GM19455 (cell line): Measurements from ENCODE around the gene PLEKHA5.
"Not testable (repeated sequence)": the region's sequence is repeated elsewhere in the genome, so short reads cannot be mapped to it uniquely, and the experiment has no call there.

Source experiments
- ATAC-seq: cut with Tn5 transposase; IDR thresholded peaks from one replicate; pipeline ENCODE4 v1.9.1; 2021; ENCODE audit not compliant: unreplicated experiment

PLEKHA5 gene, protein sequence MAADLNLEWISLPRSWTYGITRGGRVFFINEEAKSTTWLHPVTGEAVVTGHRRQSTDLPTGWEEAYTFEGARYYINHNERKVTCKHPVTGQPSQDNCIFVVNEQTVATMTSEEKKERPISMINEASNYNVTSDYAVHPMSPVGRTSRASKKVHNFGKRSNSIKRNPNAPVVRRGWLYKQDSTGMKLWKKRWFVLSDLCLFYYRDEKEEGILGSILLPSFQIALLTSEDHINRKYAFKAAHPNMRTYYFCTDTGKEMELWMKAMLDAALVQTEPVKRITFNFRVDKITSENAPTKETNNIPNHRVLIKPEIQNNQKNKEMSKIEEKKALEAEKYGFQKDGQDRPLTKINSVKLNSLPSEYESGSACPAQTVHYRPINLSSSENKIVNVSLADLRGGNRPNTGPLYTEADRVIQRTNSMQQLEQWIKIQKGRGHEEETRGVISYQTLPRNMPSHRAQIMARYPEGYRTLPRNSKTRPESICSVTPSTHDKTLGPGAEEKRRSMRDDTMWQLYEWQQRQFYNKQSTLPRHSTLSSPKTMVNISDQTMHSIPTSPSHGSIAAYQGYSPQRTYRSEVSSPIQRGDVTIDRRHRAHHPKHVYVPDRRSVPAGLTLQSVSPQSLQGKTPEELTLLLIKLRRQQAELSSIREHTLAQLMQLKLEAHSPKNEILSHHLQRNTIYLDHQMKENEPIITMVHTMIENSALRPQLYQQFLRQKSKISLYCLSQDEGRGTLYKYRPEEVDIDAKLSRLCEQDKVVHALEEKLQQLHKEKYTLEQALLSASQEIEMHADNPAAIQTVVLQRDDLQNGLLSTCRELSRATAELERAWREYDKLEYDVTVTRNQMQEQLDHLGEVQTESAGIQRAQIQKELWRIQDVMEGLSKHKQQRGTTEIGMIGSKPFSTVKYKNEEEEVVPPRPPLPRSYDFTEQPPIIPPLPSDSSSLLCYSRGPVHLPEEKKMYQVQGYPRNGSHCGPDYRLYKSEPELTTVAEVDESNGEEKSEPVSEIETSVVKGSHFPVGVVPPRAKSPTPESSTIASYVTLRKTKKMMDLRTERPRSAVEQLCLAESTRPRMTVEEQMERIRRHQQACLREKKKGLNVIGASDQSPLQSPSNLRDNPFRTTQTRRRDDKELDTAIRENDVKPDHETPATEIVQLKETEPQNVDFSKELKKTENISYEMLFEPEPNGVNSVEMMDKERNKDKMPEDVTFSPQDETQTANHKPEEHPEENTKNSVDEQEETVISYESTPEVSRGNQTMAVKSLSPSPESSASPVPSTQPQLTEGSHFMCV

DNA sequence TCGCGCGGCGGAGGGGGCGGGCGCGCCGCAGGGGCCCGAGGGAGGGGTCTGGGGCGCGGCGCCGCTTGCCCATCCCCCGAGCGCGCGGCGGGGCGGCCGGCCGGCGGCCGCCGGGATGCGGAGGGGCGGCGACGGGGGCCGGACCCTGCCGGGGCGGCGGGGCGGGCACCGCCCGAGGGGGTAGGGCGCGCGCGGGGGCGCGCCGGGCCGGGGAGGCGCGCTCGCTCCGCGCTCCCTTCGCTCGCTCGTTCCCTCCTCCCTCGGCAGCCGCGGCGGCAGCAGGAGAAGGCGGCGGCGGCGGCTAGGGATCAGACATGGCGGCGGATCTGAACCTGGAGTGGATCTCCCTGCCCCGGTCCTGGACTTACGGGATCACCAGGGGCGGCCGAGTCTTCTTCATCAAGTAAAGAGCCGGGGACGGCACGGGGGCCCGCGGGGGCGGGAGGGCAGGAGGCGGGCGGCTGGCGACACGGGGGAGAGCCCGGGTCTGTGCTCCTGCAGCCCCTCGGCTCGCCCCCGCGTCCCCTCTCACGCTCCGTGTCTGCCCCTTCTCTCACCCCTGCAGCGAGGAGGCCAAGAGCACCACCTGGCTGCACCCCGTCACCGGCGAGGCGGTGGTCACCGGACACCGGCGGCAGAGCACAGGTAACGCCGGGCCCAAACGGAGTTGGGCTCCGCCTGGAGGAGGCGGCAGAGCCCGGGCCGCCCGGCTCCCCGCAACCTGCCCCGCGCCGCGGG is at the start of gene PLEKHA5:
PLEKHA5 (plus strand) TSS at position 248 of the 738 bp plus-strand sequence; CDS start at position 315, 67 bp downstream.
- peak; percentile 61 for ATAC-seq

DNA sequence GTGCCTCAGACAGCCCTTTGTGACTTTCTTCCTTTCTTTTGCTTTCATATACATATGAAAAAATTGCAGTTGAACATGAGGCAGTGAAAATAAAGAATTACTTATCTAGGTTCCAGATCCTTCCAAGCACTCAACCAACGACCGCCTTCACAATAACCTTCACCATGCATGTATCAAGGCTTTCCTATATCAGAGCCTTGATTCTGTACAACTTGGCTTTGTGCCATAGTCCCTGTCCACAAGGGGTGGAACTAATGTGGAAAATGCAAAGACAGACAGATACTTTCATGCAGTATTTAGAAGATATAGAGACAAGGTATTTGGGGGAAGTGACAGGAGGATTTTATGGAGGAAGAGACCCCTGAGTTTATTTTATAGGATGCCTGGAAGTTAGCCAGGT is 48.6 kb upstream of the PLEKHA5 start:
- no peak for ATAC-seq

DNA sequence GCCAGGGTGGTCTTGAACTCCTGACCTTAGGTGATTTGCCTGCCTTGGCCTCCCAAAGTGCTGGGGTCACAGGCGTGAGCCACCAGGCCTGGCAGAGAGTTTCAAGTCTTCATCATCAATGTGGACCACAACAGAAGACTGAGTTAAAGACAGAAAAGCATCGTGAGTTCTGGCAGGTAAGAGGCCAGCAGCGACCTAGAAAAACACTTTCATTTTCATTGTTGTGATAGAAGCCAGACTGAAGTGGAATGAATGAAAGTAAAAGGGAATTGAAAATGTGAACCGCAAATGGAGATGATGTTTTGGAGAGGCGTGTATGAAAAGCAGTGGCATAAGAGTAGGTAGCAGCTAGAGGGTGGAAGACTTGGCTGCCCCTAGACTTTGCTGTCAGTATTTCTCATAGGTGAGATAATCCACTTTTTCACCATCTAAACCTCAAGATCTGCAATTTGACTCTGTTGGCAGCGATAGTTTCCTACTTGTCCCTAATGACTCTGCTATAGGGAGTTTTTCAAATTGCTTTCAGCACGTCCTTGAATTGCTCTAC is 47.1 kb upstream of the PLEKHA5 start:
- ATAC-seq = no peak

DNA sequence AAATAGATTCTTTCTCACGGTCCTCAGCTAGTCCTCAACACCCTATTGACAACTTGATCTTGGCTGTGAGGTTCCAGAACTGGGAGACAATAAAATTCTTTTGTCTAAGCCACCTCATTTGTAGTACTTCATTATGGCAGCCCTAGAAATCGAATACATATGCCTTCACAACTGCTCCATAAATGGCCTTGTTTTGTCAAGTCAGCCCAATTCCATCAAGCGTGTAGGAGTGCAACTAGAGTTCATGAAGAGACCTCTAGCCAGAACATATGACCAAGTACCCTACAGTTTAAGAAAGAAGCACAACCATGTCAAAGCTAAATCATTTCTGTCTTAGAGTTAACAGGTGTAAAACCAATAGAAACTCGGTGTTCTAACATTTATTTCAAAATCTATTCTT is 45.0 kb upstream of the PLEKHA5 start:
- ATAC-seq = no peak

DNA sequence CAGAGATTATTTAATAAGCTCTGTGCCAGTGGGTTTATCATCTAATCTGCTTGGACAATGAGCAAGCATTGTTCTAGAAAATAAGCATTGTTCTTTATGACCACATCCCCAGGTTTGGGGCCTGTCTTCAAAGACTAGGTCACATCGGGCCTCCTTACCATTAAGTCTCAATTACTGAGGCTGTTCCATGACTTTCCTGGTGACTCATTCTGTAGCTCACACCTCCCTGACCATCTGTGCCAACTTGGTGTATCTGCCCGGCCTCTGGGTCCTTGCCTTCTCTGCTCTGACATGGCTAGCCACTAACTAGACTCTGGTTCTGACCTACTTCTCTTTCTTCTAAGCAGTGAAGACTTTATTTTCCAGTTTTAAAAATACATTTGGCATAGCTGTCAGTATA is 44.4 kb upstream of the PLEKHA5 start:
- ATAC-seq = no peak

DNA sequence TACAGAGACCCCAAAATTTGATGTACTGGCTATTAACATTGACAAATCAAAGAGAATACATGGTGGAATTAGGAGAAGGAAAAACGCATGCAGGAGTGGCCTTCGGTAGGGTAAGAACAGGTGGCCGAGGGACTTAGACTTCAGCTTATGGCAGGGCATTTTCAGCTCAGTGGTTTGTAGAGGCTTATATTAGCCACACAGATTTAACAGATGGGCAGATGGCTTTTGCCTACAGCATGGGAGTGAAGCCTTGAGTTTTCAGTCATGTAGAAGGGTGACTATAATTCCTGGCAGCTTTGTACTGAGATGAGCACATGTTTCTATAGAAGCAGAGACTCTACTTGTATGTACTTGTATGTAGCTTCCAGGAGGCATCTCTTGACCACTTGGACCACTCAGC is 40.9 kb upstream of the PLEKHA5 start:
- no peak for ATAC-seq

DNA sequence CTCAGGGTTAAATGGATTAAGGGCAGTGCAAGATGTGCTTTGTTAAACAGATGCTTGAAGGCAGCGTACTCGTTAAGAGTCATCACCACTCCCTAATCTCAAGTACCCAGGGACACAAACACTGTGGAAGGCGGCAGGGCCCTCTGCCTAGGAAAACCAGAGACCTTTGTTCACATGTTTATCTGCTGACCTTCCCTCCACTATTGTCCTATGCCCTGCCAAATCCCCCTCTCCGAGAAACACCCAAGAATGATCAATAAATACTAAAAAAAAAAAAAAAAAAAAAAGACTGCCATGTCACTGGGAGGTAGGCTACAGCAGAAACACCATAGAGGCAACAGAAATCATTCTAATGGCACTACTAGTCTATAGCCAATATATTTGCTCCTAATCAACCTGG is 37.1 kb upstream of the PLEKHA5 start:
- not testable (repeated sequence) for ATAC-seq

DNA sequence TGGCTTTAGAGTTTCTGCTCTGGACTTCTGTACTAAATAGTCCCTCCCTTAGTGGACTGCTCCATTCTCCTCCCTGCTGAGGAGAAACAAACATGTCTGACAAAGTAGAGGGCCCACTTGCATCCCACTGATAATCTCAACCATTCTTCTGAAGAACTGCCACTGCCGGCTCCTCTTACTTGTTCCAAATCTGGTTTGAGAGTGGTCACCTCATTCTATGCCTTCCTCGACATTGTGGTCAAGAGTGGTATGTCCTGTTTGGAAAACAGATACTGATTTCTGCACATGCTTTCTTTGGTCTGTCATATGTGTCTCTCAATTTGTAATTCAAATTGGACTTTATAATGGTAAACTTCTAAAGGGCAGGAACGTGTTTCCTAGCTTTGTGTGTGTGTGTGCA is 36.3 kb upstream of the PLEKHA5 start:
- no peak for ATAC-seq

DNA sequence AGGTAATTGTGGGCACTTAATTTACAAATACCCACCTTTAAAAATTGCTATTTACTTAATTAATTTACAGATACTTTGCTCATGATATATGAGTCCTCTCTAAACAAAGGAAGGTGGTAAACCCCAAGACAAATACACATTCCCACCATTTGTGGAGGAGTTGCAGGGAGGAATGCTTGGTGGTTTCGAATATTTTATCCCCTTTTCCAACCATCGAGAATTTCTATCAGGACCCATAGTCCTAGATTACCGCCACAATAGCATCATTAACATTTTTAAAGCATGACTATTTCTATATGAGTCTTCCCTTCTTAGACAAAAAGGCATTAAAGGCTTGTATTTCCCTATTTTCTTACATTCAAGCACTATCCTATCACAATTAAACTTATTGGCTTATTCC is 34.2 kb upstream of the PLEKHA5 start:
- ATAC-seq = no peak

DNA sequence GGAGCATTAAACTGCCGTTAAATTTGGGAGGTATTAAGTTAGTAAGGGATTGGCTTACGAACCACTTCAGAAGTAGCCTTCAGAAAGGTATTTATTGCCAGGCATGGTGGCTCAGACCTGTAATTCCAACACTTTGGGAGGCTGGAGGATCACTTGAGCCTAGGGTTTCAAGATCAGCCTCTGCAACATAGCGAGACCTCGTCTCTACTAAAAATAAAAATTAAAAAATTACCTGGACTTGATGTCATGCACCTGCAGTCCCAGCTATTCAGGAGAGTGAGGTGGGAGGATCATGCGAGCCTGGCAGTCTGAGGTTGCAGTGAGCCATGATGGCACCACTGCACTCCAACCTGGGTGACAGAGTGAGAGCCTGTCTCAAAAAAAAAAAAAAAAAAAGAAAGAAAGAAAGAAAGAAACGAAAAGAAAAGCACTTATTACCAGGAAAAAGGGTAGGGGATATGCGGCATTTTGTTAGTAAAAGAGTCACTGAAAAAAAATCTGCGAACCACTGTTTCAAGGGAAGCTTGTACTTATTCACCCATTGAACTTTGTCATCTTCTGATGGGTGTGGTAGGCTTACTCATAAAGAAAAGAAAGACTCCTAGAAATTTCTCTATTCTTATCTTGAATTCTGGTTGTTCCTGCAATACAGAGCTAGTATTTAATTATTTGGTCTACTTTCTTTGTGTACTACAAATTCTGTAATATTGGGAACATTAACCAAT is 33.6 kb upstream of the PLEKHA5 start:
- ATAC-seq = no peak

DNA sequence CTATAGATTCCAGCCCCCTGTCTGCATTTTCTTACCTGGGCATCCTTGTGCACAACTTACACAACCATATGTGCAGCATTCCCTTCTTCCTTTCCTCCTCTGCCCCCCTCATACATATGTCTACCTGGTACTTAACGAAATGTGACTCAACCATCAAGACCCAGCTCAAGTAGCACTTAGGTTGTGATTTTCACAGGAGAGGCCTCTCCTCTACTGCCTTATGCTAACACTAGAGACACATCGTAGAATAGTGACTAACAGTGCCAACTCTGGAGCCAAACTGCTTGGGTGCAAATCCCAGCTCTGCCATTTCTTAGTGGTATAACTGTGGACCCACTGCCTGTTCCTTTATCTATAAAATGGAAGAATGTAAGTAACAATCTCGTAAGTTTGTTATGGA is 24.1 kb upstream of the PLEKHA5 start:
- ATAC-seq = no peak

DNA sequence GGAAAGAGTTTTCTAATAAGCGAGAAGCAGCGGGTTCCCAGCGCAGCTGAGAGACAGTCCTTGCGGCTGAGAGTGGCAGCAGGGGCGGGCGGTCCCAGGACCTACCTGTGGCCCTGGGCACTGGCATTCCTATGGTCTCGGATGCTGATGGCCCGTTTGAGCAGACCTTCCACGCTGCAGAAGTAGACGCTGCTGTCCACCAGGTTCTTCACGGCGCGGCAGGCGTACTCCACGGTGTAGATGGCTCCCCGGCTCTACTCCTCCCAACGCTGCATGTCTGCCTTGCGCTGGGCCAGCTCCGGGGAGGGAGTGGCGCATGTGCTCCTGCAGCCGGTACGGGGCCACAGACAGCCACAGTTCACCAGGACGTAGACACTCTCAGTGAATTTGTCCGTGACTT is 21.8 kb upstream of the PLEKHA5 start:
- ATAC-seq = no peak

DNA sequence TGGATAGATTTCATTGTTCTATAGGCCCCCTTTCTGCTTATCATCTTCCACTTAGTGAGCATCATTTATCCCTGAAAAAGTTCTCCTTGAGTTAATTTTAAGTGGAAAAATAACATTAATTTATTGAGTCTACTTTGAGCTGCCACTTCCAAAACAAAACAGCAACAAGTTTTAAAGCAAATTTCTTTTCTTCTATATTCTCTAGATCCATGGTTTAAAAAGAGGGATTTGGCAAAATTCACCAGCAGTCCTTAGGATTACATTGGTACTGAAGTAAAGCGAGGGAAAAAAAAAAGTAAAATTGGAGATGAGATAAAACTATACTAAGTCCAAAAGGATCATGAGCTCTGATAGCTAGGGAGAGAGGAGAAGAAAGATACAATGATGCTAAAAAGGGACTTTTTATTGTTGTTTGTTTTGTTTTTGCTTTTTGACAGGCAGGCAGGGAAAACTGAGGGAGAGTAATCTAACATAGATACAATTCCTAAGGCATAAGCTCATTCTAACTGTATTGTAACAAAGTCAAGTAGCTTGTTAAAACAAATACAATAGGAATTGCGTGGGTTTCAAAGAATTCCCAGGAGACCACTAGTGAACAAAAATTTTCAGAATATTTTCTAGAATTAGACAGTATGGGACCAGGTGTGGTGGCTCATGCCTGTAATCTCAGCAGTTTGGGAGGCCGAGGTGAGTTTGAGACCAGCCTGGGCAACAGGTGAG is 19.2 kb upstream of the PLEKHA5 start:
- ATAC-seq = no peak

DNA sequence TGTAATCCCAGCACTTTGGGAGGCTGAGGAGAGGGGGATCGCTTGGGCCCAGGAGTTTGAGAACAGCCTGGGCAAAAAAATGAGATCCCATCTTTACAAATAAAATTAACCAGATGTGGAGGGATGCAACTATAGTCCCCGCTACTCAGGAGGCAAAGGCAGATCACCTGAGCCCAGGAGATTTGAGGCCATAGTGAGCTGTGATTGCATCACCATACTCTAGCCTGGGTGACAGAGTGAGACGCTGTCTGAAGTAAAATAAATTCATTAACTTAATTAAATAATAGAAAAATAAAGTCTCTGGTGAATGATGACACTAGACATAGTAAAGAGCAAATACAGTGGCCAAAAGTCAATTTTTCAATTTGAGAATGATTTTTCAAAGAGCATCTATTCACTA is 16.1 kb upstream of the PLEKHA5 start:
- no peak for ATAC-seq

DNA sequence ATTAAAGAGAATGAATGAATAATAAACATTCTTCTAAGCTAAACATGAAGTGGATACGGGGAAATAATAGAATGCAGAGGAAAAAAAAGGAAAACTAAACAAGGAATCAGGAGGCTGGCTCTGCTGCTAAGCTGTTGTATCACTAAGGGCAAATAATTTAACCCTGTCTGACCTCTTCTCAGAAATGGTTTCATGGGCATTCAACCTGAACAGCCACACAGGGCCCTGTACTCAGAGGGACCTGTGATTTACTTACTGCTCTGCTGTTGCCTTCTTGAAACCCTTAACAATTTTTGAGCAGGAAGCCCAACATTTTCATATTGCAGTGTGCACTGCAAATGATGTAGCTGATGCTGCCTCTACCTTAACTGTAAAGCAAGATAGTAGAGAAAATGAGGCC is 14.2 kb upstream of the PLEKHA5 start:
- ATAC-seq = no peak

DNA sequence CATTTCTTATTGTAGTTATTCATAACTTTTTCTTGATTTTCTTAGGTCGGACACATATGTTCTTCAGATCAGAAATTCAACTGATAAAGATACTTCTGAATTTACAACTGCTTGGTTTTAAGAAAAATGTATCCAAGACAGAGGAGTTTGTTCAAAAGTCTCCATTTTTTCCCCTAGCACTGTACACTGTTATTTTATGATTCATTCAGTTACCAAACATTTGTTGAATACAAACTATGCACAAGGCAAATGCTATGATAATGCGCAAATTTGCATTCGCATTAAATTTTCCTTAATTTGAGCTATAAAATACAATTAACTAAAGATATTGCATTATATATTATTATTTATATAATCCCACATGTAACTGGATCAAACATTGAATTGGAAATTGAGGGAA is 10.1 kb upstream of the PLEKHA5 start:
- ATAC-seq = no peak

DNA sequence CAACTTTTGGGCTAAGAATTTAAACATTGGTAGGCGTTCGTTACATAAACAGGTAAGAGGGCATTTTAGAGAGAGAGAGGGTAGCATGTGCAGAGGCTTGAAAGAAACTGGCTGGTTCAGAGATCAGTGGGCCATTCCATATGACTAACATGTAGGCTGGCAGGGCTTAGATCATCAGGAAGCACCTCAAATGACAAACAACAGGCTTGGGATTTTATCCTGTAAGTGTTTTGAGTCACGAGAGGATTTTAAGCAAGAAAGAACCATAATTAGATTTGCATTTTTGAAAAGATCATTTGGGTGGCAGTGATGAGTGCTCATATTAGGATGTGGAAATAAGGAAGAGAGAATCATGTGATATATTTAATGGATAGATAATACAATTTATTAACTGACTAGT is 8.7 kb upstream of the PLEKHA5 start:
- no peak for ATAC-seq

DNA sequence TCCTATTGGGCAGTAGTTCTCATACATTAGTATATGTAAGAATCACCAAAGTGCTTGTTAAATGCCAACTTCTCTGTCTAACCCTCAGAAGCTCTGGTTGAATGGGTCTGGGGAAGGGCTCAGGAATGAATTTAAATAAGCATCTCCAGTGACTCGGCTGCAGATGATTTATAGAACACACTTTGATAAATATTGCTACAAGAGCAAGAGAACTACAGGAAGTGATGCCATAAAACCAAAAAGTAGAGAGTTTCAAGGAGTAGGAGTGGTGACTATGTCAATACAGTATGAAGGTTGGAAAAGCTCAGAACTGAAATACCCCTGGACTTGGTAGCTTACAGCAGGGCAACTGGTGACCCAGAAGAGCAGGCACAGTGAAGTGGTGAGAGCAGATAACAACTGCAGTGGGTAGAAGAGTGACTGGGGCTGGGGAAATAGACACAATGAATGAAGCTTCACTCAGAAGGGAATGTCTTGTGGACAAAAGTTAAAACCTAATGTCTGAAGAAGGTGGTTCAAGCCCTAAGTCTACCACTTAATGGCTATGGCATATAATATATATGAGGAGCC is 8.0 kb upstream of the PLEKHA5 start:
- ATAC-seq = no peak

DNA sequence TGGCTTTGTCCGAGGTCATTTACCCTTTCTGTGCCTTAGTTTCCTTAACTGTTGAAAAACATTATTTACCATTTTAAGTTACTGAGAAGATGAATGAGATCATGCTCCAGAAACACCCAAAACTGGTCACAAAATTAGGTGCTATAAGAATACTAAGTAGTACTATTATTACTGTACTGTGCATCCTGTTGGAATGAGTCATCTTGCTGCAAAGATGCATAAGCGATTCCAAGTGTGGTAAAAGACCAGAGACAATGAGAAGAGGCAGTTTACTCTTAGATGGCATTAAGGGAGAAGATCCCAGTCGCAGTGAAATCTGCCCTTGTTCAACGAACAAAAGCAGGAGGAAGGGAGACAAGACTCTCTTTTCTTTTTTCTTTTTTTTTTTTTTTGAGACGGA is 4.2 kb upstream of the PLEKHA5 start:
- ATAC-seq = no peak
